ENCODE measurements around the gene SNHG17.
"Not testable (repeated sequence)": the region's sequence is repeated elsewhere in the genome, so short reads cannot be mapped to it uniquely, and the experiment has no call there.

The SNHG17 gene

GRCh38 chr20:38432870-38433269 lies 2.3 kb downstream of the SNHG17 start:
- H3K79me2 ChIP-seq (ENCODE audit: control insufficient read depth, insufficient read depth, low read length, unreplicated experiment), result peaks cover 63% of the 10 kb centered on the region
- H3K36me3 ChIP-seq (ENCODE audit: insufficient read depth, low read length), result peaks cover 54% of the 10 kb centered on the region
- H3K4me3 ChIP-seq (ENCODE audit: low read depth, low read length), result peak overlapping the region; percentile 96
- H2AFZ ChIP-seq (ENCODE audit: low read length, unreplicated experiment); H3K27me3 ChIP-seq (ENCODE audit: insufficient read depth, low read length); H3K27ac ChIP-seq (ENCODE audit: low read depth, low read length): not testable (repeated sequence)
- peaks cover 37% of the 10 kb centered on the region for H3K4me1 ChIP-seq (ENCODE audit: control insufficient read depth, insufficient read depth, low read length, unreplicated experiment)

GRCh38 chr20:38432292-38432691 lies 2.8 kb downstream of the SNHG17 start:
- H3K79me2 ChIP-seq (ENCODE audit: control insufficient read depth, insufficient read depth, low read length, unreplicated experiment), result peaks cover 63% of the 10 kb centered on the region
- peaks cover 43% of the 10 kb centered on the region for H3K4me1 ChIP-seq (ENCODE audit: control insufficient read depth, insufficient read depth, low read length, unreplicated experiment)

GRCh38 chr20:38430679-38431325 lies 4.3 kb downstream of the SNHG17 start:
- peaks cover 59% of the 10 kb centered on the region for H3K36me3 ChIP-seq (ENCODE audit: insufficient read depth, low read length)
- H3K4me3 ChIP-seq (ENCODE audit: low read depth, low read length), result no peak overlapping the region
- H3K79me2 ChIP-seq (ENCODE audit: control insufficient read depth, insufficient read depth, low read length, unreplicated experiment), result peaks cover 74% of the 10 kb centered on the region

More at GRCh38 chr20:38432292-38432691, 2.8 kb downstream of the SNHG17 start:
- H2AFZ ChIP-seq (ENCODE audit: low read length, unreplicated experiment), result no peak overlapping the region
- no peak overlapping the region for H3K27ac ChIP-seq (ENCODE audit: low read depth, low read length)
- peak overlapping the region; percentile 96 for H3K4me3 ChIP-seq (ENCODE audit: low read depth, low read length)
- peaks cover 59% of the 10 kb centered on the region for H3K36me3 ChIP-seq (ENCODE audit: insufficient read depth, low read length)
- no peaks in the 10 kb centered on the region for H3K27me3 ChIP-seq (ENCODE audit: insufficient read depth, low read length)

GRCh38 chr20:38429301-38429700 lies 5.8 kb downstream of the SNHG17 start:
- Histone ChIP-seq H3K79me2 (ENCODE audit: control insufficient read depth, insufficient read depth, low read length, unreplicated experiment) (peaks cover 80% of the 10 kb centered on the region), H3K4me3 (ENCODE audit: low read depth, low read length) (no peak overlapping the region), H3K4me1 (ENCODE audit: control insufficient read depth, insufficient read depth, low read length, unreplicated experiment) (peaks cover 65% of the 10 kb centered on the region), H2AFZ (ENCODE audit: low read length, unreplicated experiment) (no peak overlapping the region), H3K27ac (ENCODE audit: low read depth, low read length) (no peak overlapping the region), H3K27me3 (ENCODE audit: insufficient read depth, low read length) (no peaks in the 10 kb centered on the region), H3K36me3 (ENCODE audit: insufficient read depth, low read length) (peaks cover 72% of the 10 kb centered on the region)

More at GRCh38 chr20:38430679-38431325, 4.3 kb downstream of the SNHG17 start:
- Histone ChIP-seq H3K4me1 (ENCODE audit: control insufficient read depth, insufficient read depth, low read length, unreplicated experiment) (peaks cover 58% of the 10 kb centered on the region), H3K27me3 (ENCODE audit: insufficient read depth, low read length) (no peaks in the 10 kb centered on the region), H3K27ac (ENCODE audit: low read depth, low read length) (no peak overlapping the region), H2AFZ (ENCODE audit: low read length, unreplicated experiment) (no peak overlapping the region)

GRCh38 chr20:38428800-38429199 lies 6.3 kb downstream of the SNHG17 start:
- no peaks in the 10 kb centered on the region for H3K27me3 ChIP-seq (ENCODE audit: insufficient read depth, low read length)
- no peak overlapping the region for H2AFZ ChIP-seq (ENCODE audit: low read length, unreplicated experiment)
- H3K36me3 ChIP-seq (ENCODE audit: insufficient read depth, low read length), result peaks cover 67% of the 10 kb centered on the region
- H3K79me2 ChIP-seq (ENCODE audit: control insufficient read depth, insufficient read depth, low read length, unreplicated experiment), result peaks cover 79% of the 10 kb centered on the region
- H3K27ac ChIP-seq (ENCODE audit: low read depth, low read length), result no peak overlapping the region
- H3K4me3 ChIP-seq (ENCODE audit: low read depth, low read length), result no peak overlapping the region
- H3K4me1 ChIP-seq (ENCODE audit: control insufficient read depth, insufficient read depth, low read length, unreplicated experiment), result peaks cover 63% of the 10 kb centered on the region

GRCh38 chr20:38427655-38428023 lies 7.5 kb downstream of the SNHG17 start:
- H3K4me1 ChIP-seq (ENCODE audit: control insufficient read depth, insufficient read depth, low read length, unreplicated experiment), result peaks cover 53% of the 10 kb centered on the region
- H3K27me3 ChIP-seq (ENCODE audit: insufficient read depth, low read length), result no peaks in the 10 kb centered on the region
- H3K27ac ChIP-seq (ENCODE audit: low read depth, low read length), result peak overlapping the region; percentile 41; the same call in 1 of the 2 replicates
- H2AFZ ChIP-seq (ENCODE audit: low read length, unreplicated experiment), result no peak overlapping the region
- H3K36me3 ChIP-seq (ENCODE audit: insufficient read depth, low read length), result peaks cover 58% of the 10 kb centered on the region
- 0 out of 2 replicates have a peak overlapping the region, but pooled peaks have one; percentile 0 for H3K4me3 ChIP-seq (ENCODE audit: low read depth, low read length)
- H3K79me2 ChIP-seq (ENCODE audit: control insufficient read depth, insufficient read depth, low read length, unreplicated experiment), result peaks cover 77% of the 10 kb centered on the region

- Histone ChIP-seq H3K36me3 (ENCODE audit: insufficient read depth, low read length) (peaks cover 54% of the 10 kb centered on the region), H2AFZ (ENCODE audit: low read length, unreplicated experiment) (no peak overlapping the region), H3K27ac (ENCODE audit: low read depth, low read length) (peak overlapping the region; percentile 41), H3K27me3 (ENCODE audit: insufficient read depth, low read length) (no peaks in the 10 kb centered on the region), H3K79me2 (ENCODE audit: control insufficient read depth, insufficient read depth, low read length, unreplicated experiment) (peaks cover 75% of the 10 kb centered on the region), H3K4me1 (ENCODE audit: control insufficient read depth, insufficient read depth, low read length, unreplicated experiment) (peaks cover 39% of the 10 kb centered on the region), H3K4me3 (ENCODE audit: low read depth, low read length) (no peak overlapping the region; the same call in 1 of the 2 replicates)
Measured at GRCh38 chr20:38426006-38426897, 8.9 kb downstream of the SNHG17 start.

GRCh38 chr20:38424401-38424800 lies 10.7 kb downstream of the SNHG17 start:
- Histone ChIP-seq H3K4me3 (ENCODE audit: low read depth, low read length) (no peak overlapping the region), H2AFZ (ENCODE audit: low read length, unreplicated experiment) (no peak overlapping the region), H3K79me2 (ENCODE audit: control insufficient read depth, insufficient read depth, low read length, unreplicated experiment) (peaks cover 64% of the 10 kb centered on the region), H3K36me3 (ENCODE audit: insufficient read depth, low read length) (peaks cover 56% of the 10 kb centered on the region), H3K27ac (ENCODE audit: low read depth, low read length) (no peak overlapping the region), H3K4me1 (ENCODE audit: control insufficient read depth, insufficient read depth, low read length, unreplicated experiment) (peaks cover 34% of the 10 kb centered on the region), H3K27me3 (ENCODE audit: insufficient read depth, low read length) (no peaks in the 10 kb centered on the region)

- Histone ChIP-seq H3K4me1 (ENCODE audit: control insufficient read depth, insufficient read depth, low read length, unreplicated experiment) (peaks cover 34% of the 10 kb centered on the region), H3K36me3 (ENCODE audit: insufficient read depth, low read length) (peaks cover 49% of the 10 kb centered on the region), H3K79me2 (ENCODE audit: control insufficient read depth, insufficient read depth, low read length, unreplicated experiment) (peaks cover 56% of the 10 kb centered on the region), H3K4me3 (ENCODE audit: low read depth, low read length) (no peak overlapping the region), H2AFZ (ENCODE audit: low read length, unreplicated experiment) (no peak overlapping the region), H3K27ac (ENCODE audit: low read depth, low read length) (no peak overlapping the region), H3K27me3 (ENCODE audit: insufficient read depth, low read length) (no peaks in the 10 kb centered on the region)
Measured at GRCh38 chr20:38423541-38423940, 11.6 kb downstream of the SNHG17 start.

- H3K4me1 ChIP-seq (ENCODE audit: control insufficient read depth, insufficient read depth, low read length, unreplicated experiment), result peaks cover 18% of the 10 kb centered on the region
- H3K27ac ChIP-seq (ENCODE audit: low read depth, low read length), result no peak overlapping the region
- no peaks in the 10 kb centered on the region for H3K27me3 ChIP-seq (ENCODE audit: insufficient read depth, low read length)
- peaks cover 41% of the 10 kb centered on the region for H3K36me3 ChIP-seq (ENCODE audit: insufficient read depth, low read length)
- H2AFZ ChIP-seq (ENCODE audit: low read length, unreplicated experiment), result no peak overlapping the region
- no peak overlapping the region for H3K4me3 ChIP-seq (ENCODE audit: low read depth, low read length)
- H3K79me2 ChIP-seq (ENCODE audit: control insufficient read depth, insufficient read depth, low read length, unreplicated experiment), result peaks cover 51% of the 10 kb centered on the region
Measured at GRCh38 chr20:38421915-38422314, 13.2 kb downstream of the SNHG17 start.
